Measurements from ENCODE around the gene GAL3ST1.
"Not testable (repeated sequence)": the region's sequence is repeated elsewhere in the genome, so short reads cannot be mapped to it uniquely, and the experiment has no call there.

The GAL3ST1 gene

DNA sequence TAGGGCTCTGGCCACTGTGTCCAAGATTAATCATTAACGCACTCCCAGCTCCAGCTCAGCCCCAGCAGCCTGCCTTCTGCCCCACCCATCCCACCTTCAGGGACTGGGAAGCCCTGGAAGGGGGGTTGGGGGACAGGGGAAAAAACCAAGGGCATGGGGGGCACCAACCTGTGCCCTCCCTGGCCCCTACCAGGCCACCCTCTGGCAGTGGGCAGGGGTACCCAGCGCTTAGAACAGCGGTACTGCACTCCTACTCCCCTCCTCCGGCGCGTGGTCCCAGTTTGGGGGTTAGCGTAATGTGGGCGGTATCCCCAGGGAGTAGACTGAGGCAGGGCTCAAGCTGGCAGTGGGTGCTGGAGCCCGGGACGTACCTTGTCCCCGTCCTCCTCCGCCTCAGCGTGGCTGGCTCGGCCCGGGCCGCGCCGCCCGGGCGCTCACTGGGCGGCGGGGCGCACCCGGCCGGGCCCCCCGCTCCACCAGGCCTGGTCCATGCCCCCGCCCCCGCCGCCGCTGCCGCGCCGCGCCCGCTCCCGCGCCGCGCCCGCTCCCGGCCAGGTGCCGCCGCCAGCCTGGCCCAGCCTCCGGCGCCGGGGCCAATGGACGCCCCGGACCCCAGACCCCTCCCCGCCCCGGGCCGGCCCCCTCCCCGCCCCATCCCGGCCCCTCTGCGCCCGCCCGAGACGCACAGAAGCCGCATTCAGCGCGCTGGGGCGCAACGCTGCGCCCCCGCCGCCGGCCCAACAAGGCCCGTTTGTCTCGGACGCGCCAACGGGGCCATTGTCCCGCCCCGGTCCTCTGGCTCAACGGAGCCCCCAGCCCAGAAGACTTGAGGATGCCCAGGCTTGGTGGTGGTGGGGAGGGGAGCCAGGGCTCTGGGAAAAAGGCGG, at the start of gene GAL3ST1:
Gene GAL3ST1 (minus strand): TSS at position 571 of the 887 bp plus-strand sequence. CDS start 17,273 bp downstream, outside the sequence.
- in situ Hi-C loops (cut with HindIII; ENCODE audit: low sequenced_read_pairs) = no loop called here

DNA sequence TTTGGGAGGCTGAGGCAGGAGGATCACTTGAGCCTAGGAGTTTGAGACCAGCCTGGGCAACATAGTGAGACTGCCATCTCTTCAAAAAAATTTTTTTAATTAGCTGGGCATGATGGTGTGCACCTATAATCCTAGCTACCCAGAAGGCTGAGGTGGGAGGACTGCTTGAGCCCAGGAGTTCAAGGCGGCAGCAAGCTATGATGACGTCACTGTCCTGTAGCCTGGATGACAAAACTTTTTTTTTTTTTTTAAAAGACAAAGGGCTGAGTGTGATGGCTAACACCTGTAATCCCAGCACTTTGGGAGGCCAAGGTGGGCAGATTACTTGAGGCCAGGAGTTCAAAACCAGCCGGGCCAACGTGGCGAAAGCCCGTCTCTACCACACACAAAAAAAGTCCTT, 45.4 kb upstream of the GAL3ST1 start:
- in situ Hi-C loops (cut with HindIII; ENCODE audit: low sequenced_read_pairs) = not testable (repeated sequence)

DNA sequence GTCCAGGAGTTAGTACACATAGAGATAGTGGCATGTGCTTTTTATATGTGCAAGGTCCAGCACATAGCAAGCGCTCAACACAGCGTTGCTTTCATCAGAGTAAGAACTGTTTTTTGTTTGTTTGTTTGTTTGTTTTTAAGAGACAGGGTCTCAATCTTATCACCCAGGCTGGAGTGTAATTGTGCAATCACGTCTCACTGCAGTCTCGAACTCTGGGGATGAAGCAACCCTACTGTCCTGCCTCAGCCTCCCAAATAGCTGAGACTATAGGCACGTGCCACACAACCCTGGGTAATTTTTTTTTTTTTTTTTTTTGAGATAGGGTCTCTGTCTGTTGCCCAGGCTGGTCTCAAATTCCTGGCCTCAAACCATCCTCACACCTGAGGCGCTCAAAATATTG, 43.4 kb upstream of the GAL3ST1 start:
- in situ Hi-C loops (cut with HindIII; ENCODE audit: low sequenced_read_pairs) = no loop called here

DNA sequence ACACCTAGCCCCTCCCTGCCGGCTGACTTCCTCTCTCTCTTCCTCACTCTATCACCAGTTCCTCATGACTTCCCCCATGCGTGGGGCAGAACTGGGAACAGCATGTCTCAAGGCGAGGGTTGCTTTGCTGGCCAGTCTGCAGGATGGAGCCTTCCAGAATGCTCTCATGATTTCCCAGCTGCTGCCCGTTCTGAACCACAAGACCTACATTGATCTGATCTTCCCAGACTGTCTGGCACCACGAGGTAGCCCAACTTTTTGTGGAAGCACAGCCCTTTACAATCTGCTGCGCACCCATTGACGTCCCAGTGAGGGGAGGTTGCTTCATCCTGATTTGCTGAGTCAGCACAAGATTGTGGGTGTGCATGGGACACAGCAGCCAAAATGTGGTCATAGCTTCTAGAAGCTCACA, 41.1 kb upstream of the GAL3ST1 start:
- in situ Hi-C loops (cut with HindIII; ENCODE audit: low sequenced_read_pairs) = no loop called here

DNA sequence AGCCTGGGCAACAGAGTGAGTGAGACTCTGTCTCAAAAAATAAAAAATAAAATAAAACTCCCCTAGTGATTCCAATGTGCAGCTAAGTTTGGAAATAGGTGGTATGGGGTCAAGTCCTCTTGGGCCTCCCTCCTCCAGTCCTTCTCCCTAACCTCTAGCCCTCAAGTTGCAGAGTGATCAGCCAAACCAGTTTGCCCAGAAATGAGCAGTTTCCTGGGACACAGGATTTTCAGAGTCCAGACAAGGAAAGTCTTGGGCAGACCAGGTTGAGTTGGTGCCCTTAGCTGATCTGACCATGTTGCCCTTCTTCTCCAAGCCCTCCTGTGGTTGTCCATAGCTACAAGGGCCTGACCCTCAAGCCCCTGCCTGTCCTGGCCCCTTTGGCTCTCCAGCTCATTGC, 40.4 kb upstream of the GAL3ST1 start:
- in situ Hi-C loops (cut with HindIII; ENCODE audit: low sequenced_read_pairs) = no loop called here

- in situ Hi-C loops (cut with HindIII; ENCODE audit: low sequenced_read_pairs) = no loop called here
Measured at GRCh38 chr22:30614268-30614667, 39.8 kb upstream of the GAL3ST1 start.

- in situ Hi-C loops (cut with HindIII; ENCODE audit: low sequenced_read_pairs) = no loop called here
Measured at GRCh38 chr22:30612789-30613188, 38.3 kb upstream of the GAL3ST1 start.

- in situ Hi-C loops (cut with HindIII; ENCODE audit: low sequenced_read_pairs) = no loop called here
Measured at GRCh38 chr22:30611197-30611596, 36.7 kb upstream of the GAL3ST1 start.

DNA sequence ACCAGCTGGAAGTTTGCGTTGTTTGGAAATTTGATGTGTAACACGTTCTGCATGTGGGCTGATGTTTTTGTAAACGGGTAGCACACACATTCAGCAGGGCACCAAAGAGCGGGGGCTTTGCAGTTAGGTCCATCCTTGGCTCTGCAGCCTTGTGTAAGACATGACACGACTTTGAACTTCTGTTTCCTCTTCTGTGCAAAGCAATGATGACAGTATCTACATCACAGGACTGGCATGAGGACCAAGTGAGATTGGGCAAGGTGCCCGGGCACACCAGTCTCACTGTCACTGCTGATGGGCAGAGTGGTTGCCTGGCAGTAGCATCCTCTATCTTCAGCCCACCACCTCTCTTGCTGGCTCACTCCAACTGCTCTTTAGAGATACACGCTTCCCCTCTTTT, 35.8 kb upstream of the GAL3ST1 start:
- in situ Hi-C loops (cut with HindIII; ENCODE audit: low sequenced_read_pairs) = no loop called here

DNA sequence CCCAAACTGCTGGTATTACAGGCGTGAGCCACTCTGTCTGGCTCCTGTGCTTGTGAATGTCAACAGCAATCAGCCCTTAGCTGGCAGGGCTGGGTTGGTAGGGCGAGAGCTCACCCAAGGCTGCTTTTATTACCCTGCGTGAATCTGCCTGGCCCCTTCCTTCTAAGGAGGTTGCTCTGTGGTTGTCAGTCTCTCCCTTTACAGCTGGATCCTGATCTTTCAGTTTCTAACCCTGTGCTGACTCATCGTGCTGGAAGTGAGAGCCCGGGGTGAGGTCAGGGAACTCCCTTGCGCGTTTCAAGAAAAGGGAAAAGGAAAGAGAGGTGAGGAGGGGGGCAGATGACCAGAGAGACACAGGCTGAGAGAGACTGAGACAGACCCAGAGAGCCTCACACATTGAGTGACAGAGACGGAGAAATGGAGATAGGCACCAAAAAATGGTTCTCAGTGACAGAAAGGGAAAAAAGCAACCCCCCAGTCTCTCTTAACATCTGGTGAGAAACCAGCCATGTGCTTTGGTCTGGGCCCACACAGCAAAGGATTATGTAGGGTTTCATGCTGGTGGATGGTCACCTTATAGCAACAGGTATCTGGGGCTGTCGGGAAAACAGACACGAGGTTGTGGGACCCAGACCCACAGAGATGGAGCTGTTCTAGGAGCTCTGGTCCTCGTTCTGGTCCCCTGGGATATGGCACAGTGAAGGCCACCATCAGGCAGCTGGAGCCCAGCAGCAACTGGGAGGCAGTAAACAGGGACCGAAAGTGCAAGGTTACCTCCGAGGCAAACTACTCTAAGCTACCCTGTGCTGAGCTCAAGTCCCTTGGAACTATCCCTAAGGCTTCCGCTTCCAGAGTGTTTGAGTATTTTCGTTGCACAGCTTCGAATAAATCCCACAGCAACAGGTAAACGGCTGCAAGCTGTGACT, 35.1 kb upstream of the GAL3ST1 start:
- in situ Hi-C loops (cut with HindIII; ENCODE audit: low sequenced_read_pairs) = no loop called here

DNA sequence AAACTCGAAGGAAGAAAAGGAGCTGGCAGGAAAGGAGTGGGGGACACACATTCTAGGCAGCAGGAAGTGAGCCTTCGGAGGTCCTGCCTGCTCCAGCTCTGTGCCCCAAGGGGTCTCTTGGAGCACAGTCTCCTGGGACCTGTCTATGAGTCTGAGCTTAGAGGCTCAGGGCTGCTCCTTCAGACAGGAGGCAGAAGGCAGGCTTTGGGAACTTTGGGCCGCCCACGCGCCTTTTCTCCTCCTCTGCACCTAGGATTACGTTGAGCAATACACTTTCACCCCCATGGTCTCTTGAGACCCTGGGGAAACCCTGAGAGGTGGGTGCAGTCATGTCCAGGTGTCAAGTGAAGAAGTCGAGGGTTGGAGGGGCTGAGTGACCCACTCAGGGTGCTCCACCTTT, 33.5 kb upstream of the GAL3ST1 start:
- in situ Hi-C loops (cut with HindIII; ENCODE audit: low sequenced_read_pairs) = no loop called here

- in situ Hi-C loops (cut with HindIII; ENCODE audit: low sequenced_read_pairs) = no loop called here
Measured at GRCh38 chr22:30607300-30607930, 33.0 kb upstream of the GAL3ST1 start.

DNA sequence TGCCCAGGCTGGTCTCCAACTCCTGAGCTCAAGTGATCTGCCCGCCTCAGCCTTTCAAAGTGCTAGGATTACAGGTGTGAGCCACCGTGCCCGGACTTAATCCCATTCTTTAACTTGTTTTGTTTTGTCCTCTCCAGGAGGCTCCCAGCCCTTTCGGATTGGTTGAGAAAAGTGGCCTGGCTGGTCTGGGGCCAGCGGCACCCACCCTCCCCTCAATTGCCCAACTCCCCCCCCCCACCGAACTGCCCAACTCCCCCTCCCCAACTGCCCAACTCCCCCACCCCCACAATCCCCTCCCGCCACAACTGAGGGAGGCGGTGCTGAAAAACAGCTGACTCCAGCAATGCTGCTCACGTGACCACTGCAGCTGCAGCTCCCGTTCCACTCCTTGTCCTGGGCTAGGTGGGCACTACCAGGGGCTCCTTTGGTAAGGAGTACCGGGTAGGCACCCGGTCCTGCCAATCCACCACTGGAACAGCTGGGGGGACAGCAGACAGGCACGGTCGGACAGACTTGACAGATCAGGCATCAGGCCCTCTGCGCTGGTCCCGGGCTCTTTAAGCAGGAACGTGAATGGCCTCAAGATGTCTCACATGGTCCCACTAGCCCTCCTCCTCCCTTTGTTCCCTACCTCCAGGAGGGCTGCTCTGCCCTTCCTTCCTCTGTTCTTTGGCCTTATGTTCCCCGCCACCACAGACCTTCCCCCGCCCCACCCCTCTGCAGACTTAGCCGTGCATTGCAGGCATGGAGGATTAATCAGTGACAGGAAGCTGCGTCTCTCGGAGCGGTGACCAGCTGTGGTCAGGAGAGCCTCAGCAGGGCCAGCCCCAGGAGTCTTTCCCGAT, 32.2 kb upstream of the GAL3ST1 start, which contains the start of gene TCN2:
Gene TCN2 (plus strand): TSS at position 720 of the 845 bp plus-strand sequence. CDS start 158 bp downstream, outside the sequence.
- in situ Hi-C loops (cut with HindIII; ENCODE audit: low sequenced_read_pairs) = no loop called here

- in situ Hi-C loops (cut with HindIII; ENCODE audit: low sequenced_read_pairs) = no loop called here
Measured at GRCh38 chr22:30605449-30606110, 31.1 kb upstream of the GAL3ST1 start.

DNA sequence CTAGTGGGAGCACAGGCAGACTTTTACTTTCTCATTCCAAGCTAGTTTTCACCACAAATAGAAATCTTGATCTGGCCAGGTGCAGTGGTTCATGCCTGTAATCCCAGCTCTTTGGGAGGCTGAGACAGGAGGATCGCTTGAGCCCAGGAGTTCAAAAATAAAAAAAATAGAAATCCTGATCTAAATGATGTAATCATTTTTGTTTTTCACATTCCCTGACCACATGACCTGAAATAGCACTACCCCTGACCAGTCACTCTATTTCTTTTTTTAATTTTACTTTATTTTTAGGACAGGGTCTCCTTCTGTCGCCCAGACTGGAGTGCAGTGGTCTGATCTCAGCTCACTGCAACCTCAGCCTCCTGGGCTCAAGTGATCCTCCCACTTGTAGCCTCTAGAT, 30.3 kb upstream of the GAL3ST1 start:
- in situ Hi-C loops (cut with HindIII; ENCODE audit: low sequenced_read_pairs) = no loop called here

DNA sequence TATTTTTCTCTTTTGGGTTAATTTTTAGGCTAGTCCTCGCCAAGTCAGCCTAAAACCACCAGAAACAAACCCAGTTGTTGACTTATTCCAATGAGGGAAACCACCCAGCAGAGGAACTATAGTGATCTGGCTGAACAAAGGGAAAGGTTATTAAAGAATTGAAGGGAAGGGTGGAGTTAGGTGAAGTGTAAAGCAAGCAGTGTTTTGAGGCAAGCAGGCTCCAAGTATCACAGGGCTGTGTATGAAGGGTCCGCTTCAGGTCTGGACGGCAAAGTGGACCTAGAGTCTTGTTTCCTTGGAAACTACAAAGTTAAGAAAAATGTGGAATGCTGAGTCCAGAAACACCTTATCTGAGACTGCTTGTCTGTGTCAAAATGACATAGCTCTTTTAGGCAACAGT, 29.3 kb upstream of the GAL3ST1 start:
- in situ Hi-C loops (cut with HindIII; ENCODE audit: low sequenced_read_pairs) = no loop called here

DNA sequence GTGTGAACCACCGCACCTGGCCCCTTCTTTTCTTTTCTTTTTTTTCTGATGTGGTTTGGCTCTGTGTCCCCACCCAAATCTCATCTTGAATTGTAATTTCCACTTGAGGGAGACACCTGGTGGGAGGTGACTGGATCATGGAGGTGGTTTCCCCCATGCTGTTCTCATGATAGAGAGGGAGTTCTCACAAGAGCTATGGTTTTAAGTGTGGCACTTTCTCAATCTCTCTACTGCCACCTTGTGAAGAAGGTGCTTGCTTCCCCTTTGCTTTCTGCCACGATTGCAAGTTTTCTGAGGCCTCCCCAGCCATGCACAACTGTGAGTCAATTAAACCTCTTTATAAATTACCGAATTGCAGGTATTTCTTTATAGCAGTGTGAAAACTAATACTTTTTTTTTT, 27.6 kb upstream of the GAL3ST1 start:
- in situ Hi-C loops (cut with HindIII; ENCODE audit: low sequenced_read_pairs) = no loop called here

GRCh38 chr22:30601464-30601863, 27.0 kb upstream of the GAL3ST1 start:
- in situ Hi-C loops (cut with HindIII; ENCODE audit: low sequenced_read_pairs) = no loop called here

DNA sequence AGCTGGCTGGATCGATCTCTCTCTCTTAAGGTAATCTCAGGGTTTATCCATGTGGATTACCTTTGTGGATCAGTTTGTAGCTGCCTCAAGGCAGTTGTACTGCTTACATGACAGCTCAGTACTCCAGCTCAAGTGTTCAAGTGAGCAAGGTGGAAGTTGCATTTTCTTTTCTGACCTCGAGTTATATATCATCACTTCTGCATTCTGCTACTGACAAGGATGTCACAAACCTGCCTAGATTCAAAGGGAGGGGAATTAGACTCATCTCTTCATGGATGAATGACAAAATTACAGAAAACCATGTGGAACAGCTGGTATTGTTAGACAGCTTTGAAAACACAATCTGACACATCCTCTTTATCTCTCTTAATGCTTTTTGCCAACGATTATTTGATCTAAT, 26.5 kb upstream of the GAL3ST1 start:
- in situ Hi-C loops (cut with HindIII; ENCODE audit: low sequenced_read_pairs) = no loop called here

DNA sequence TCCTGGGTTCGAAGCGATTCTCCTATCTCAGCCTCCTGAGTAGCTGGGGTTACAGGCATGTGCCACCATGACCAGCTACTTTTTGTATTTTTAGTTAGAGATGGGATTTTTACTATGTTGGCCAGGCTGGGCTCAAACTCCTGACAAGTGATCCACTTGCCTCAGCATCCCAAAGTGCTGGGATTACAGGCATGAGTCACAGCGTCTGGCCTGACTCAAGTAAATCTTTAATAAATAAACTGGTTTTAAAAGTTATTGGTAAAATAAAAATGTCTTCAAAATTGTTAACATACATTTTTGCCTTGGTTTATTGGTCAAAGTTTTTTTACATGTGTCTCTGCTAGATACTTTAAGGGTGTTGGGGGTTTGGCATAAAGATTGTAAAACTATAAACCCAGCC, 24.5 kb upstream of the GAL3ST1 start:
- in situ Hi-C loops (cut with HindIII; ENCODE audit: low sequenced_read_pairs) = no loop called here
